GM19438 (cell line): ENCODE data around the gene DYRK3.
"Not testable (repeated sequence)": the region's sequence is repeated elsewhere in the genome, so short reads cannot be mapped to it uniquely, and the experiment has no call there.

Experiments used
- ATAC-seq: cut with Tn5 transposase; IDR thresholded peaks from one replicate; pipeline ENCODE4 v1.9.1; 2021; ENCODE audit warnings: low read depth; ENCODE audit not compliant: unreplicated experiment

DYRK3 gene

DNA sequence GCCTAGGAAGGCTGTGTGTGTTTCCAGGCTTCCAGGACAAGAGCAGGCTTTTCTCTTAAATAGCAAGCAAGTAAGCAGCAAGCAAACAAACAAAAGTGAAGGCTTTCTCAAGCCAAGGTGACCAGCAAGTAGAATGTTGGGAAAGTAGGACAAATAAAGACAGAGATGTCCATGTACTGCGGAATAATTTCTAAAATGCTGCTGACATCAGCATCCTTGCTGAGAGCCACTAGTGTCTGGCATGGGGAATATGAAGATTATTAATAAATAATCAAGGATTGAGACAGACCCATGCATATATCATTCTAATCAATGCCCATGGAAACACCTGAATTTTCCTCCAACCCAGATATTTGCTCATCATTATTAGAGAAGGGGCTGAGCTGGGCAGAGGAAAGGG is 6.4 kb upstream of the DYRK3 start:
- ATAC-seq = no peak

DNA sequence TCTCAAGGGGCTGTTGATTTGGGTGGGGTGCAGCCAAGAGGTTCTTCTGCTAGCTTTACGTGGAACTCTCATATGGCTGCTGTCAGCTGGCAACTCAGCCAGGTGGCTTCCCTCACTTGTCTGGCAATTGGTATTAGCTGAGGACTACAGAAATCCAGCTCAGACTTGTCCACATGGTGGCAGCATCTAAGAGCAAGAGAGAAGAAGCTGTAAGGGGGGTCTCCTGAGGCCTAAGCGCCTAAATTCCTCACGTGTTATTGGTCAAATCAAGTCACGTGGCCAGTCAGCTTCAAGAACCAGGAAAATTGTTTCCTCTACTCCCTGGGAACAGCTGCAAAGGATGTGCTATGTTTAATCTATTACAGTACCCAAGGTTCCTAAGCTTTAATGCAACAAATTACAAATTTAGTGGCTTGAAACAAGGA is 4.2 kb upstream of the DYRK3 start:
- ATAC-seq = no peak

DNA sequence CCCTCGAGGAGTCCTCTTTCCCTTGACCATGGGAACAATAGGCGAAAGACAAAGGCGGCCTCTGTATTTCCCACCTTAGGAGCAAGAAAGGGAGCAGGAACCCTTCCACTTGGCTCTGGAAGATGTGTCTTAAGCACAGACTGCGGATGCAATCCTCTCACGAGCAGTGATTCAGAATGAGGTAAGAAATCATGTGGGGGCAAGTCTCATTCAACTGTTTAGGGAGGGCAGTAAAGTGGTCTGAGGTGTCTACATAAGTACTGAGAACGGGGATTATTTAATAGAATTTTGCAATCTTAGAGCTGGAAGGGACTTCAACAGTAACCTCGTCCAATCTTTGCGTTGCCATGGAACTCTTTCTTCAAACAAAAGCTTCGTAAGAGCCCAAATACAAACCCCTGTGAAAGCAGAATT is 1.6 kb upstream of the DYRK3 start:
- ATAC-seq = no peak

DNA sequence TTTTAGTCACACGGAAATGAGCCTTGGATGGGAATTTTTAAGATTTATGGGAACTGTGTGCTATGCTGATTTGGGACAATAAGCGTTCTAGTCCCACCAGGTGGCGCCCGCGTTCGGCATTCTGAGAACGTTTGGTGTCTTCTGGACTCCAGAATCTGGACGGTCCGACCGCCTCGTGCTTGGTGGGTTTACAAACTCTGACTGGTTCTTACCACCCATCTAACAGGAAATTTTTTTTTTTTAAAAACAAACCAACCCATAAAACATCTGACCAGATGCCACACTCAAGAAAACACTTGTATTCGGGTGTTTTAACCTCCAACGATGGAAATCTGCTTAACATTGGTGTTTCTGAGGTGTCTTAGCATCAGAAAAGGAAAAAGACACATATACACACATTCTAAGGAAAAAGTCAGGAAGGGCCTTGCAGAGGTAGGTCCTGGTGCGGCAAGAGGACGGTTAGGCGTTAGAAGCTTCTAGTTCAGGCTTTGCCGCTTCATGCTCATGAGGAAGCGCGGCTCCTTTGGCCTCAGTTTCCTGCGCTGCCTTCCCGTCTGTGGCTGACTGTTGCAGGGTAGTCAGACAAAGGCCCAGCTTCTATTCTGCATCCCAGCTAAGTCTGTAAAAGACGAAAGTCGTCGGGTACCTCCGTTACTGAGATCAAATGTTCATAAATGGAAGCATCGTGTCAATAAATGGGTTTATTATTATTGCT is 814 bp upstream of the DYRK3 start:
- ATAC-seq = no peak

DNA sequence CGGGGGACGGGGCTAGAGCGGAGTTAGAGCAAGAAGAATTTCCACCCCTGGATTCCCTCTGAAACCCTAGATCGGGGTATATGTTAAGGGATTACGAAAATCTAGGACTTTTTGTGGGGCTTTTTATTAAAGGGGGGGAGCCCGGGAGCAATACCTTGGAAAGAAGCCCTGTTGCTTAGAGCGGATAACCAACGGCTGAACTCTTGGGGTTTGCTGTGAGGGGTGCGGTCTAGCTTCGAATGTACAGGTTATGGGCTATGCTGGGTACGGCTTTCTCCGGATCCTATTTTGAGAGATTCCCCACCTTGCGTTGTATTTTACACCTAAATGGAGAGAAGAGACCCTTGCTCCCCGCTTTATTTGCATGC is 626 bp downstream of the DYRK3 start:
- no peak for ATAC-seq

DNA sequence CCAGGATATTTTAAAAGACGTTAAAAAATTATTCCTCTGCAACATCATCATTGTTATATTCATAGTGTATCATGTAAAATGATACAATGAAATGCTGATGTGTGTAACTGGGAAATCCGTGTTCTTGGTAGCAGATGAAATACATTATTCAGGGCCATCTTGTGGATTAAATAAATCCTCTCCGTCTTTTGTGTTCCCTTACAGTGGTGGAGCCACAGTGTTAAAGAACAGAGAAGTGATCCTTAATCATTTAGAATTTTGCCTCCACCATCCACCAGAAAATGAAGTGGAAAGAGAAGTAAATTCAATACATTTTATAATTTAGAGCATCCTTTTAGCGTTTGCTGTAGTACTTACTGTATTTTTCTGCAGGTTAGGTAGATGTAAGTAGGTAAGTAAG is 1.3 kb downstream of the DYRK3 start:
- ATAC-seq = no peak

DNA sequence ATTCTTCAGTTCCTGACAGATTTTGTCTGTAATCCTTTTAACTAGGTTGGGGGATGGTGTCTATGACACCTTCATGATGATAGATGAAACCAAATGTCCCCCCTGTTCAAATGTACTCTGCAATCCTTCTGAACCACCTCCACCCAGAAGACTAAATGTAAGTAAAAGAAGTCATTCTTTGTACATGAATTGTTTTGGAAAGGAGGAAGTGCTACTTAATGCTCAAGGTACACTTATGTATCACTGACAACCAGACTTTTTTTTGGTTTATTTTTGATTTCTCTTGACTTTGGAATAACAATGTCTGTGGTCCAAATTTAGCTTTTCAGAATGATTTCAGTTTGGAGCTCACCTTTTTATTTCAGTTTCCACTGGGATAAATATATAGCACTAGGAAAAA is 2.3 kb downstream of the DYRK3 start:
- ATAC-seq = no peak

DNA sequence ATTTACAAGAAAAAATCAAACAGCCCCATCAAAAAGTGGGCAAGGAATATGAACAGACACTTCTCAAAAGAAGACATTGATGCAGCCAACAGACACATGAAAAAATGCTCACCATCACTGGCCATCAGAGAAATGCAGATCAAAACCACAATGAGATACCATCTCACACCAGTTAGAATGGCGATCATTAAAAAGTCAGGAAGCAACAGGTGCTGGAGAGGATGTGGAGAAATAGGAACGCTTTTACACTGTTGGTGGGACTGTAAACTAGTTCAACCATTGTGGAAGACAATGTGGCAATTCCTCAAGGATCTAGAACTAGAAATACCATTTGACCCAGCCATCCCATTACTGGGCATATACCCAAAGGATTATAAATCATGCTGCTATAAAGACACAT is 6.7 kb downstream of the DYRK3 start:
- ATAC-seq = not testable (repeated sequence)

DNA sequence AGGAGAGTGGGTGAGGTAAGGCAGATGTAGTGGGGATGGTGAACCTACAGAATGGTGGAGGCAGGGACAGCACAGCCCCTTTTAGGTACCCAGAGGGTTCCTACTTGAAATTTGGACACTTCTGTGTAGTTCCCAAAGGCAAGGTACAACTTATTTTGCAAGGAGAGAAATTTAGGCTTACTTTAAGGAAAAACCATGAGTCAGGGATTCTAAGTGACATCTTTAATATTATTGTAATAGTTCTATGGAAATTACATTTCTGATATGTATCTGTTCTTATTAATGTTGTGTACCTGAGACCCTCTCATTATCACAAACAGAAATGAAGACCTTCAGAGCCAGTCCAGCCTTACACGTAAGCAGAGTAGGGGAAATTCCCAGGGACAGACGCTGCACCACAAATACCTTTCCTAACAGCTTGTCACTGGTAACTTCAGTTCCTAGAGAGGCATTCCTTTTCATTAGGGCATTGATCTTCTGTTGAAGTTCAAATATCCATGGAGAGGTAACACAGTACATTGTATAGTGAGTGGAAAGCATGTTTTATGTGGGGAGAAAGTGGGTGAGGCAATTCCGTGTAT is 7.9 kb downstream of the DYRK3 start:
- no peak for ATAC-seq

DNA sequence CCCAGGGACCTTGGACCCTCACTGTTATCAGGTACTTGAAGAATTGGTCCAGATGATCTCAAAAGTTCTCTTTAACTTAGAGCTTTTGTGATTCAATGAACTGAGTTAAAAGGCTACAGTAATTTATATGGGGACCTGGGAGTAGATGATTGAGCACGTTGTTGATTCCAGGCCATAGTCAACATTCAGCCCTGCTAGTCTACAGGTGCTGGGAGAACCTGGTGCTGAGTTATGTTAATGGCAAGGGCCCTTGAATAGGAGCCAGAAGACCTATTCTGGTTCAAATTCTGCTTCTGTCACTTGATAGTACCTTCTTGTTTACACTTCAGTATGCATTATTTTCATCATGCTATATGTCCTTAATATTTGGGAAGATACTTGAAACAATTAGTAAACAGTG is 11.2 kb downstream of the DYRK3 start:
- ATAC-seq = no peak

DNA sequence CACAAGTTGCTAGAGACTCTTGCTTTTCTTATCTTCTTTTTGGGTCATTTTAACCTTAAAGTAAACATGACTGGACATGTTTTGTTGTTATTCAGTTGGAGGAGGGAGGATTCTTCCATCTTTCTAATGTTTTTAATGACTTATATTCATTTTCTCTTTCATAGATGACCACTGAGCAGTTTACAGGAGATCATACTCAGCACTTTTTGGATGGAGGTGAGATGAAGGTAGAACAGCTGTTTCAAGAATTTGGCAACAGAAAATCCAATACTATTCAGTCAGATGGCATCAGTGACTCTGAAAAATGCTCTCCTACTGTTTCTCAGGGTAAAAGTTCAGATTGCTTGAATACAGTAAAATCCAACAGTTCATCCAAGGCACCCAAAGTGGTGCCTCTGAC is 11.9 kb downstream of the DYRK3 start:
- ATAC-seq = no peak

DNA sequence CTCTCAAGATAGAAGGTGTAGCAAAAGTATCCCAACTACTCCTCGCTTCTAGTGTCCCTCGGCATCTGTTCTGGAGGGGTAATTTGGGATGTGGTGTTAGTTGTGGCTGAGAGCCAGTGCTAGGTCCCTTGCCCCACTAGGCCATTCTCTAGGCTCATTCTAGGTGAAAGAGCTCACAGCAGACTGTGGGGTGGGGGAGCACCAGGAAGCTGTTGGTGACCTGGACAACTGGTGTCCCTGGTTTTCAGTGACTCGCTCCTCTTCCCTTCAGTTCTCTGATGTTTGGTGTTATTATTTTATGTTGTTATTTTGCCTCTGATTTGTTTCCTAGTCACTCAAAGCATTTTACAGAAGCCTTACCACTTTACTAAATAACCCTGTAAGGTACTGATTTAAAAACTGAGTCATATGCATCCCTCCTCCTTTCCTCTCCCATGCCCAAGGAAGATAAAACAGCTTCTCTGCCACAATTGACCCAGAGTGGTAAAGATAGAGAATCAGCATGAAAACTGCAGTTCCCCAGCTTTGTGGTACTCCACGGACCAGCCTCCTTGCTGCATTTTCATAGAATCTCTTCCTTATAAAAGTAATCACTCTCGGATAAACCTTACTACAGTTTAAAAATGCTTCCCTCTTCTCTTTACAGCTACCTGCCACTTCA is 14.1 kb downstream of the DYRK3 start:
- no peak for ATAC-seq

DNA sequence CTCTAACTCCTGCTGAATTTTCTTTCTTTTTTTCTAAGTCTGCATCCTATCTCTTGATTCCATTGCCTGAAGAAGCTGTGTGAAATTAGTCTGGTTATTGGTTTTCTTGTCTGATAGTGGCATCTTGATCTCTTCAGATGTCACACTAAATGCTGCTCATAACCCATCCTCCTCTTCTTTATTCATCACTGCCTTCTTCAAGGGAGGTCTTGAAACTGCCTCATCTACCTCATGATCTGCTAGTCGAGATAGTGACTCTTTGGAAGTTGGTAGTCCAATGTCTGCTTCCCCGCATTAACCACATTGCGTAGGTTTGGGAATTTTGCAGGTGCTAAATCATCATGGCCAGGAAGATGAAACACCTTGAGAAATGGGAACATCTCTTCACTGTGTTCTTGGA is 15.7 kb downstream of the DYRK3 start:
- ATAC-seq = no peak

DNA sequence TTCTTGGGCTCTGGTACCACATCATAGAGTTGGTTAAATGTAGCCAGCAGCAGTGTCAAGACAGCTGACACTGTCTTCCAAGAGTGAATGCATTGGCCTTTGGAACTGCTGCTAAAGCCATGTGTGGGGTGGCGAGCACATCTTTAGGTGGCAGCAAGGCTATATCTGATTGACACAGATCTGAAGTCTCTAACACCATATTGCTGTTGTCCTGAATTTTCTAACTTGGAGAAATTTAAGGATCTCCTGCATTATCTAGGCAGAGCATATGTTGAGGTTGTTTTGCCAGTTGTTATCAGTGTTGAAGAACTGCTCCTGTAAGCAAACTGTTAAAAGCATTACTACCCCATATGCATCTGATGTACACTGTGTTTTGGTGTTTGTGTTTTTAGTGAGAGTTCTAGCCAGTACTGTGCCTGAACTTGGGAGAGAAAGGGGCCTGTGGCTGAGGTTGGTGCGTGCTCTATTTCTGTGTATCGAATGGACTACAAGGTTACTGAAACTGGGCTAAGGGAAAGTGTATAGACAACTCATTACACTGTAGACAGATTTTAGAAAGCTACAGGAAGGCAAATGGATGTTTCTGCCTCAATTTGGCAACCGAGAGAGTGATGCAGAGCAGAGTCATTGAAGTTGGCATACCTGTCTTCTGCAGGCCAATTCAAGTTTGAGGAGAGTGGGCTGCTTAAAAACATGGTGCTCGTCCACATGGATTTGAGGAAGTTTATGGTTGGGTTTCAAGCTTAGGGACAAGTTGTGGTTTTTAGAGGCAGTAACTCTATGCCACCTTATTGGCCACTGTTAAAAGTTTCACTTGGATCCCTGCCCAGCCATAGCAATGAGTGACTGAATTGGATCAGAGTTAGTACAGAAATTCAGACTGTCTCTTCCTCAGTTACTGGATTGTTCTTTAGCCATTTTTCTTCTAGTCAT is 16.9 kb downstream of the DYRK3 start:
- no peak for ATAC-seq

DNA sequence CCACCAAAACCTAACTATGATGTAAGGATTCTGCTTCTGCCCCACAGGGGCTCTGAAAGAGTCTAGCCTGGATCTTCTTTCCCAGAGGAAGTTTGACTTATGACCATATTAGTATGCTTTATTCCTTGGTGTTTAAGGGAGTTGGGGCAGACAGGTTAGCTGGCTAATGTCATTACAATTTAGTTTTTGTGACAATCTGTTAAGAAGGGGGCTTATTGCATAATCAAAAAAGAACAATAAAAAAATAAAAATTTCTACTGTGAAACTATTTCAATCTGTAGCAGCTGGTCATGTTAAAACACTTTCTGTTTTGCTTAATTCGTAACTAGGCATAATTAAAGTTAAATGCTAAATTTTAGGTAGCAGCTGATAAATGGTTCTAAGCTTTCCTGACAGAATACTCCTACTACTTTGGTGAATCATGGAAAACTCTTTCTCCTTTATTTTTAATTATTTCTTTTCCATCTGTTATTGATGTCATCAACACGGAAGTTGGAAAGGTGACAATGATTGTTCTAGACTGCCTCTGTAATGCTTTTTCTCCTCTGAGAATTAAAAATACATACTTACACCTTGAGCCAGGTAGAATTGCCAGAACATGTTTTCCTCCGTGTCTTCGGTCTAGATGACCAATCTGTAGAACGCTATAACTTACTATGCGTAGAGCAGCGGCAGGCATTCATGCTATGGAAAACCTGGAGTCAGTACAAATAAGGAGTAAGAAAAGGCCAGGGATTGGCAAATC is 18.6 kb downstream of the DYRK3 start:
- no peak for ATAC-seq

DNA sequence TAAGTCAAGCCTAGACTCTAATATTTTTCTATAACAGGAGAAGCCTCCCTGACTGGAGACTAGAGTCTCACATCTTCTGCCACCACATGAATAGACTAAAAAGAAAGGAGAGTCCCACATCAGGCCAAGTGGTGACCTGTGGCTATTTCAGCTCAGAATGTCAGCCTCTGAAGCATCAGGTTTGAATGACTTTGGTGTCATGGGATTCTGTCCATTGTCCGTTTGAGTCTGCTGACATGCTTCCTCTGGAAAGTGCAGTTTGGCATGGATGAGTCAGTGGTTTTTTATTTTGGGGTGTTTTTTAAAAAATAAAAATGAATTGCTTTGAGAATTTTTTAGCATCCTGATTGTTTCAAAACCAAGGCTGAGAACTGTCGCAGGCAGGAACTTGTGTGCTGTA is 19.5 kb downstream of the DYRK3 start:
- no peak for ATAC-seq

DNA sequence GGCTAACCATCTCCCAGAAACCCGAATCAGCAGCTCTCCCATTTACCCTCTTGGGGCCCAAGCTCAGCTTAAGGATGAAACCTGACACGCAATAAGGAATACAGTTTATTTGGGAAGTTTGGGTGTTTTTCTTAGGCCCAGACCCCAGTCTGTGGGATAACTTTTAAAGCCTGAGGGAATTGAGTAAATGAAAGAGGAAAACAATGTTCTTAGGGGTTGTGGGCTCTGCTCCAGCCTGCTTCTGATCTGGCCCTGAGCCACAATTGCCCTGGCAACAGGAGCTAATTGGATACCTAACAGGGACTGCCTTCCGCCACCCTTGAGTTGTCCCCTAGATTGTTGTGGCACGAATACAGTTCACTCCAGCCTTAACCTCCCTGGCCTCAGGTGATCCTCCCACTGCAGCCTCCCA is 20.1 kb downstream of the DYRK3 start:
- no peak for ATAC-seq

DNA sequence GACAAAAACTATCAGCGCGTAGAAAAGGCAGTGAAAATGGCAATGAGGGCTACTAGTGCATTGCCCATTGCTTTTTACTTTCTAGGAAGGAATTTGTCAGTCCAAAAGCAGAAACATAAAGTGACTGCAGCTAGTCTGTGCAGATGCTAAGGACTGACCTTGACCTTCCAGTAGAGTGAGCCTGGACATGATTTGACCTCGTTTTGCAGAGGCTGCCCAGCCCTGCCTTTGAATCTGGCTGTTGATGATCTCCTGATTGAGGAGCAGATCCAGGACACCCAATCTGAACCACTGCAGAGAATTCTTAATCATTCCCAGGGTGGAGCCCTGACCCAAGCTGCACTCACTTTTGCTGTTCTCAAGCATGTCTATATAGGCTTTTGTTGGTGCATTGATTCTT is 21.6 kb downstream of the DYRK3 start:
- ATAC-seq = no peak

DNA sequence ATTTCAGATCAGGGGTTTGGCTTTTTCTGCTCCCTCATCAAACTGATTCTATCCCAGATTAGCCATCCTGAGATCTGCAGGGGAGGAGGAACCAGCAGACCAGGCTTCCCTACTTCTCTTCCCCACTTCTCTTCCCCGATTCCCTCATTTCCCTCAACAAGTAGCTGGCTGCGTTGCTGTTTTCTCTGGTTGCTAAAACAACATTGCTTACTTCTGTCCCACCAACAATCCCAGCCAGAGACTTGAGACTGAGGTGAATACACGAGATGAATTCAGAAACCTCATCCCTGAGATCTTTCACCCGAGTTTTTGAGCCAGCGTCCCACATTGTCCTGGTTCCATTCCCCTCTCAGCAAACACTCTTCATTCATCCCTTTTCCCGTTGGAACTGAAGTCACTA is 22.4 kb downstream of the DYRK3 start:
- ATAC-seq = no peak

DNA sequence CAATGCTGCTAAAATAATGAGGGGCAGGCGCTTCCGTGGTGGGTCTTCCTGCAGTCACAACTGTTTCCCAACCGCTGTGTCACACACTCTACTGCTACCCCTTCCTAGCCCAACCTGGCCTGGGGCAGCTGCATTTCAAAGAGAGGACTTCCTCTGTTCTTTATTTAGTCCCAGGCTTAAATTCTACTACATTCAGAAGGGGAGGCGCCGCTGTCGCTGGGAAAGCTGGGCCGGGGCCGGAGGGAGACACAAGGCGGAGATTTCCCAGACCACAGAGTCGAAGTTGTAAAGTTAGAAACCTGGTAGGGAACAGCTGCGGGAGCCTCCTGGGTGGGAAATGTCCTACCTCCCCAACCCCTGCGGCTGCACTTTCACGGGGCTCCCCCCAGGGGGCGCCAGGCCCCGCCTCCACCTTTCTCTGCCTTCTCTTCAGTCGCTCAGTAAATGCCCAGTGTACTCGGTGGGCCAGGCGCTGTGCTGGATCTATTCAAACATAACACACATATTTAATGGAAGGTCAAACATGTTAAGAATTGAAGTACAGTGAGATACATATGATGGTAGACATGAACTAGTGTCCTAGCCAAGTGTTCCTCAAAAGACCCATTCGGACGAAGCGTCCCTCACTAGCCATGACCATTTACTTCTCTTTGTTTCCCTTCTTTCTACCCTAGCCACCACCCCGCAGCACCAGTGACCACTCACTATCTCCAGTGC is 23.1 kb downstream of the DYRK3 start:
- ATAC-seq = no peak
